ENCODE results near the gene WDR17.

Gene WDR17

GRCh38 chr4:176099314-176099713 lies 33.7 kb downstream of the WDR17 start:
- no peaks in the 10 kb centered on the region for H3K4me1 ChIP-seq (ENCODE audit: insufficient read depth, low read length)
- no peaks in the 10 kb centered on the region for H3K36me3 ChIP-seq (ENCODE audit: insufficient read depth, low read depth, low read length)
- H3K27me3 ChIP-seq (ENCODE audit: insufficient read depth, low read length): no peaks in the 10 kb centered on the region
- no peak overlapping the region for H3K9ac ChIP-seq (ENCODE audit: low read depth, low read length)
- H3K9me3 ChIP-seq (ENCODE audit: insufficient read depth, low read depth, low read length): no peaks in the 10 kb centered on the region; the same call in 1 of the 2 replicates
- no peak overlapping the region for H3K4me3 ChIP-seq (ENCODE audit: low read length)
- no peak overlapping the region for H3K27ac ChIP-seq (ENCODE audit: low read length)

- Histone ChIP-seq H3K36me3 (ENCODE audit: insufficient read depth, low read depth, low read length) (no peaks in the 10 kb centered on the region), H3K27ac (ENCODE audit: low read length) (no peak overlapping the region)
Measured at GRCh38 chr4:176102414-176103063, 36.9 kb downstream of the WDR17 start.

GRCh38 chr4:176107695-176108094 lies 42.1 kb downstream of the WDR17 start:
- no peak overlapping the region for H3K4me3 ChIP-seq (ENCODE audit: low read length)
- no peaks in the 10 kb centered on the region for H3K27me3 ChIP-seq (ENCODE audit: insufficient read depth, low read length)
- no peaks in the 10 kb centered on the region for H3K4me1 ChIP-seq (ENCODE audit: insufficient read depth, low read length)
- no peak overlapping the region for H3K27ac ChIP-seq (ENCODE audit: low read length)
- H3K36me3 ChIP-seq (ENCODE audit: insufficient read depth, low read depth, low read length): no peaks in the 10 kb centered on the region
- no peaks in the 10 kb centered on the region; the same call in 1 of the 2 replicates for H3K9me3 ChIP-seq (ENCODE audit: insufficient read depth, low read depth, low read length)
- H3K9ac ChIP-seq (ENCODE audit: low read depth, low read length): no peak overlapping the region

More at GRCh38 chr4:176102414-176103063, 36.9 kb downstream of the WDR17 start:
- Histone ChIP-seq H3K9me3 (ENCODE audit: insufficient read depth, low read depth, low read length) (no peaks in the 10 kb centered on the region; the same call in 1 of the 2 replicates), H3K27me3 (ENCODE audit: insufficient read depth, low read length) (no peaks in the 10 kb centered on the region), H3K9ac (ENCODE audit: low read depth, low read length) (no peak overlapping the region), H3K4me3 (ENCODE audit: low read length) (no peak overlapping the region), H3K4me1 (ENCODE audit: insufficient read depth, low read length) (no peaks in the 10 kb centered on the region)

GRCh38 chr4:176123710-176124407 lies 58.2 kb downstream of the WDR17 start:
- H3K4me1 ChIP-seq (ENCODE audit: insufficient read depth, low read length): no peaks in the 10 kb centered on the region; the same call in 1 of the 2 replicates
- H3K4me3 ChIP-seq (ENCODE audit: low read length): no peak overlapping the region
- H3K27ac ChIP-seq (ENCODE audit: low read length): no peak overlapping the region
- no peaks in the 10 kb centered on the region for H3K9me3 ChIP-seq (ENCODE audit: insufficient read depth, low read depth, low read length)
- no peaks in the 10 kb centered on the region for H3K36me3 ChIP-seq (ENCODE audit: insufficient read depth, low read depth, low read length)
- no peaks in the 10 kb centered on the region for H3K27me3 ChIP-seq (ENCODE audit: insufficient read depth, low read length)
- no peak overlapping the region for H3K9ac ChIP-seq (ENCODE audit: low read depth, low read length)

- no peaks in the 10 kb centered on the region for H3K9me3 ChIP-seq (ENCODE audit: insufficient read depth, low read depth, low read length)
- no peaks in the 10 kb centered on the region for H3K27me3 ChIP-seq (ENCODE audit: insufficient read depth, low read length)
- no peaks in the 10 kb centered on the region; the same call in 1 of the 2 replicates for H3K4me1 ChIP-seq (ENCODE audit: insufficient read depth, low read length)
Measured at GRCh38 chr4:176125063-176125462, 59.4 kb downstream of the WDR17 start.

GRCh38 chr4:176134670-176135069 lies 69.0 kb downstream of the WDR17 start:
- Histone ChIP-seq H3K9ac (ENCODE audit: low read depth, low read length) (no peak overlapping the region), H3K27ac (ENCODE audit: low read length) (no peak overlapping the region), H3K4me3 (ENCODE audit: low read length) (no peak overlapping the region), H3K27me3 (ENCODE audit: insufficient read depth, low read length) (no peaks in the 10 kb centered on the region), H3K9me3 (ENCODE audit: insufficient read depth, low read depth, low read length) (no peaks in the 10 kb centered on the region), H3K36me3 (ENCODE audit: insufficient read depth, low read depth, low read length) (no peaks in the 10 kb centered on the region), H3K4me1 (ENCODE audit: insufficient read depth, low read length) (no peaks in the 10 kb centered on the region)

More at GRCh38 chr4:176125063-176125462, 59.4 kb downstream of the WDR17 start:
- Histone ChIP-seq H3K9ac (ENCODE audit: low read depth, low read length) (no peak overlapping the region), H3K36me3 (ENCODE audit: insufficient read depth, low read depth, low read length) (no peaks in the 10 kb centered on the region), H3K27ac (ENCODE audit: low read length) (no peak overlapping the region), H3K4me3 (ENCODE audit: low read length) (no peak overlapping the region)

- Histone ChIP-seq H3K4me1 (ENCODE audit: insufficient read depth, low read length) (no peaks in the 10 kb centered on the region), H3K9me3 (ENCODE audit: insufficient read depth, low read depth, low read length) (no peaks in the 10 kb centered on the region), H3K36me3 (ENCODE audit: insufficient read depth, low read depth, low read length) (no peaks in the 10 kb centered on the region), H3K27me3 (ENCODE audit: insufficient read depth, low read length) (no peaks in the 10 kb centered on the region), H3K27ac (ENCODE audit: low read length) (no peak overlapping the region), H3K9ac (ENCODE audit: low read depth, low read length) (no peak overlapping the region), H3K4me3 (ENCODE audit: low read length) (no peak overlapping the region)
Measured at GRCh38 chr4:176137631-176138030, 72.0 kb downstream of the WDR17 start.

GRCh38 chr4:176139518-176139917 lies 73.9 kb downstream of the WDR17 start:
- Histone ChIP-seq H3K27ac (ENCODE audit: low read length) (no peak overlapping the region), H3K36me3 (ENCODE audit: insufficient read depth, low read depth, low read length) (no peaks in the 10 kb centered on the region), H3K9me3 (ENCODE audit: insufficient read depth, low read depth, low read length) (no peaks in the 10 kb centered on the region), H3K4me3 (ENCODE audit: low read length) (no peak overlapping the region), H3K27me3 (ENCODE audit: insufficient read depth, low read length) (no peaks in the 10 kb centered on the region), H3K4me1 (ENCODE audit: insufficient read depth, low read length) (no peaks in the 10 kb centered on the region), H3K9ac (ENCODE audit: low read depth, low read length) (no peak overlapping the region)

- Histone ChIP-seq H3K27ac (ENCODE audit: low read length) (no peak overlapping the region), H3K9me3 (ENCODE audit: insufficient read depth, low read depth, low read length) (no peaks in the 10 kb centered on the region), H3K9ac (ENCODE audit: low read depth, low read length) (no peak overlapping the region), H3K4me1 (ENCODE audit: insufficient read depth, low read length) (no peaks in the 10 kb centered on the region), H3K36me3 (ENCODE audit: insufficient read depth, low read depth, low read length) (no peaks in the 10 kb centered on the region), H3K4me3 (ENCODE audit: low read length) (no peak overlapping the region), H3K27me3 (ENCODE audit: insufficient read depth, low read length) (no peaks in the 10 kb centered on the region)
Measured at GRCh38 chr4:176142253-176142652, 76.6 kb downstream of the WDR17 start.

GRCh38 chr4:176149680-176150355 lies 84.2 kb downstream of the WDR17 start:
- Histone ChIP-seq H3K9ac (ENCODE audit: low read depth, low read length) (no peak overlapping the region), H3K36me3 (ENCODE audit: insufficient read depth, low read depth, low read length) (no peaks in the 10 kb centered on the region)

GRCh38 chr4:176150356-176150682 lies 84.7 kb downstream of the WDR17 start:
- Histone ChIP-seq H3K4me3 (ENCODE audit: low read length) (no peak overlapping the region), H3K27me3 (ENCODE audit: insufficient read depth, low read length) (no peaks in the 10 kb centered on the region), H3K9ac (ENCODE audit: low read depth, low read length) (no peak overlapping the region), H3K27ac (ENCODE audit: low read length) (no peak overlapping the region), H3K9me3 (ENCODE audit: insufficient read depth, low read depth, low read length) (no peaks in the 10 kb centered on the region), H3K36me3 (ENCODE audit: insufficient read depth, low read depth, low read length) (no peaks in the 10 kb centered on the region), H3K4me1 (ENCODE audit: insufficient read depth, low read length) (no peaks in the 10 kb centered on the region)

More at GRCh38 chr4:176149680-176150355, 84.2 kb downstream of the WDR17 start:
- no peak overlapping the region for H3K27ac ChIP-seq (ENCODE audit: low read length)
- H3K4me1 ChIP-seq (ENCODE audit: insufficient read depth, low read length): no peaks in the 10 kb centered on the region
- no peaks in the 10 kb centered on the region for H3K27me3 ChIP-seq (ENCODE audit: insufficient read depth, low read length)
- no peaks in the 10 kb centered on the region for H3K9me3 ChIP-seq (ENCODE audit: insufficient read depth, low read depth, low read length)
- H3K4me3 ChIP-seq (ENCODE audit: low read length): no peak overlapping the region

- Histone ChIP-seq H3K4me1 (ENCODE audit: insufficient read depth, low read length) (no peaks in the 10 kb centered on the region), H3K9ac (ENCODE audit: low read depth, low read length) (no peak overlapping the region), H3K36me3 (ENCODE audit: insufficient read depth, low read depth, low read length) (no peaks in the 10 kb centered on the region), H3K9me3 (ENCODE audit: insufficient read depth, low read depth, low read length) (no peaks in the 10 kb centered on the region), H3K27ac (ENCODE audit: low read length) (no peak overlapping the region), H3K4me3 (ENCODE audit: low read length) (no peak overlapping the region), H3K27me3 (ENCODE audit: insufficient read depth, low read length) (no peaks in the 10 kb centered on the region)
Measured at GRCh38 chr4:176150704-176151103, 85.1 kb downstream of the WDR17 start.

All from iPS-20b (cell line).